CD4-positive, CD25-positive, alpha-beta regulatory T cell (primary cell): ENCODE data around the gene TOMM40L. TPM values are rescaled to one million over a fixed set of nuclear protein-coding genes. Genes with fewer than 3 reads are reported as not detected.
A peak's percentile ranks its signal among the peaks of the same experiment; 100 is the strongest.

Experiments
- ATAC-seq, 2 donors: fragments of 150-1000 bp; cut with Tn5 transposase; one replicate each; pipeline ENCODE4 v1.10.0; 2021; ENCODE audit warnings: low read depth in 2 of 2, moderate number of reproducible peaks in 2 of 2, moderate library complexity in 1 of 2
- DNase-seq, 3 donors: peaks; one replicate each; pipeline versions ENCODE4 v3.0.0 to v3.0.0-alpha.2; 2012 to 2022; ENCODE audit warnings: mixed read lengths in 1 of 3
- H3K27ac ChIP-seq: one replicate; pipeline ENCODE4 v1.7.0; 2013; ENCODE audit warnings: mild to moderate bottlenecking, low read length; ENCODE audit not compliant: insufficient read depth, poor library complexity, severe bottlenecking
- H3K27me3 ChIP-seq: one replicate; pipeline ENCODE4 v1.7.0; 2013; ENCODE audit warnings: low read length; ENCODE audit not compliant: control insufficient read depth, insufficient read depth
- H3K36me3 ChIP-seq: one replicate; pipeline ENCODE4 v1.7.0; 2013; ENCODE audit warnings: mild to moderate bottlenecking, low read length, moderate library complexity; ENCODE audit not compliant: control insufficient read depth, insufficient read depth
- H3K4me1 ChIP-seq: 2 replicates; pipeline ENCODE4 v1.7.0; 2013; ENCODE audit warnings: mild to moderate bottlenecking, low read length; ENCODE audit not compliant: insufficient read depth, control insufficient read depth, poor library complexity, severe bottlenecking
- H3K4me3 ChIP-seq: one replicate; pipeline ENCODE4 v1.7.0; 2013; ENCODE audit warnings: low read depth, mild to moderate bottlenecking, low read length, moderate library complexity
- H3K9me3 ChIP-seq, 2 experiments: 1 replicate in 1 of 2; 2 replicates in 1 of 2; pipeline ENCODE4 v1.7.0; 2013; ENCODE audit warnings: low read length in 2 of 2, mild to moderate bottlenecking in 1 of 2, moderate library complexity in 1 of 2; ENCODE audit not compliant: control insufficient read depth in 2 of 2
- H3K27ac Mint-ChIP-seq, 3 donors: one replicate each; pipeline ENCODE4 v1.8.0; 2020 to 2022; ENCODE audit warnings: mild to moderate bottlenecking in 3 of 3, mixed read lengths in 3 of 3, moderate library complexity in 2 of 3
- H3K27me3 Mint-ChIP-seq: one replicate; pipeline ENCODE4 v1.8.0; 2022; ENCODE audit warnings: mild to moderate bottlenecking, mixed read lengths
- H3K36me3 Mint-ChIP-seq: one replicate; pipeline ENCODE4 v1.8.0; 2020; ENCODE audit warnings: mixed read lengths
- H3K4me1 Mint-ChIP-seq, 4 donors: one replicate each; pipeline ENCODE4 v1.8.0; 2020 to 2022; ENCODE audit warnings: mixed read lengths in 4 of 4, mild to moderate bottlenecking in 1 of 4
- H3K4me3 Mint-ChIP-seq, 4 donors: one replicate each; pipeline ENCODE4 v1.8.0; 2020 to 2022; ENCODE audit warnings: mild to moderate bottlenecking in 4 of 4, mixed read lengths in 4 of 4, moderate library complexity in 3 of 4
- H3K9me3 Mint-ChIP-seq, 7 donors: one replicate each; pipeline ENCODE4 v1.8.0; 2020 to 2022; ENCODE audit warnings: mixed read lengths in 7 of 7, mild to moderate bottlenecking in 3 of 7, moderate library complexity in 2 of 7
- polyA plus RNA-seq, 4 donors: library from polyadenylated mRNA; unstranded; fragments of 300-500 nt; fragmentation: Illumina TruSeq; gene quantifications; one replicate each; pipeline ENCODE4 v1.2.3, GENCODE V29; 2021
- total RNA-seq: library from RNA; stranded (reverse); gene quantifications from one replicate; pipeline ENCODE4 v1.2.3, GENCODE V29; 2022

The TOMM40L gene
- total and polyA plus RNA-seq, 5 donors from 2014 or later = 5.3 to 8.6 (median 6.4) TPM

- Mint-ChIP-seq H3K27ac (peak overlapping the region; percentile 93 to 100 (median 96)), H3K4me3 (peak overlapping the region in 3 of 4 donors; percentile 82 to 100 (median 100)), H3K27me3 (no peaks in the 10 kb centered on the region), H3K36me3 (peaks cover 13% of the 10 kb centered on the region), H3K4me1 (peaks cover 12 to 72% (median 29%) of the 10 kb centered on the region in 4 donors), H3K9me3 (peaks cover 0 to 1% (median 0%) of the 10 kb centered on the region in 7 donors)
- Histone ChIP-seq H3K27ac (peak overlapping the region; percentile 77), H3K27me3 (no peaks in the 10 kb centered on the region), H3K4me3 (peak overlapping the region; percentile 43), H3K36me3 (peaks cover 16% of the 10 kb centered on the region), H3K9me3 (no peaks in the 10 kb centered on the region), H3K4me1 (peaks cover 31% of the 10 kb centered on the region)
- ATAC-seq (no peak), DNase-seq (no peak)
Measured at GRCh38 chr1:161225178-161225533, 704 bp upstream of the TOMM40L start.

GRCh38 chr1:161226320-161226711 is 456 bp downstream of the TOMM40L start:
- peaks cover 12 to 64% (median 28%) of the 10 kb centered on the region in 4 donors for H3K4me1 Mint-ChIP-seq
- no peaks in the 10 kb centered on the region for H3K27me3 Mint-ChIP-seq
- DNase-seq = no peak

GRCh38 chr1:161226759-161227158 is 899 bp downstream of the TOMM40L start:
- Histone ChIP-seq H3K9me3 (no peaks in the 10 kb centered on the region), H3K36me3 (peaks cover 19% of the 10 kb centered on the region), H3K27ac (no peak overlapping the region), H3K27me3 (no peaks in the 10 kb centered on the region), H3K4me3 (peak overlapping the region; percentile 80), H3K4me1 (peaks cover 28% of the 10 kb centered on the region)
- Mint-ChIP-seq H3K36me3 (peaks cover 16% of the 10 kb centered on the region), H3K27me3 (no peaks in the 10 kb centered on the region), H3K4me1 (peaks cover 12 to 62% (median 28%) of the 10 kb centered on the region in 4 donors), H3K9me3 (peaks cover 0 to 1% (median 0%) of the 10 kb centered on the region in 7 donors), H3K27ac (peak overlapping the region in 2 of 3 donors; percentile 93 to 100), H3K4me3 (peak overlapping the region; percentile 68 to 100 (median 80))
- DNase-seq = no peak
- ATAC-seq = no peak

More at GRCh38 chr1:161226320-161226711, 456 bp downstream of the TOMM40L start:
- Histone ChIP-seq H3K9me3 (no peaks in the 10 kb centered on the region), H3K4me1 (peaks cover 28% of the 10 kb centered on the region), H3K4me3 (peak overlapping the region; percentile 80), H3K27me3 (no peaks in the 10 kb centered on the region), H3K36me3 (peaks cover 19% of the 10 kb centered on the region), H3K27ac (peak overlapping the region; percentile 58)
- Mint-ChIP-seq H3K27ac (peak overlapping the region; percentile 93 to 100 (median 96)), H3K36me3 (peaks cover 16% of the 10 kb centered on the region), H3K9me3 (peaks cover 0 to 1% (median 0%) of the 10 kb centered on the region in 7 donors), H3K4me3 (peak overlapping the region; percentile 82 to 100 (median 100))
- no peak for ATAC-seq

GRCh38 chr1:161227196-161227871 is 1.5 kb downstream of the TOMM40L start:
- Mint-ChIP-seq H3K4me1 (peaks cover 12 to 57% (median 24%) of the 10 kb centered on the region in 4 donors), H3K36me3 (peaks cover 16% of the 10 kb centered on the region), H3K27me3 (no peaks in the 10 kb centered on the region), H3K9me3 (peaks cover 0 to 1% (median 0%) of the 10 kb centered on the region in 7 donors), H3K4me3 (peak overlapping the region; percentile 68 to 84 (median 80)), H3K27ac (peak overlapping the region; percentile 22 to 100 (median 93))
- Histone ChIP-seq H3K27me3 (no peaks in the 10 kb centered on the region), H3K9me3 (no peaks in the 10 kb centered on the region), H3K4me3 (peak overlapping the region; percentile 80), H3K4me1 (peaks cover 28% of the 10 kb centered on the region), H3K27ac (no peak overlapping the region), H3K36me3 (peaks cover 19% of the 10 kb centered on the region)
- ATAC-seq (peak; percentile 35 to 41), DNase-seq (peak; percentile 74 to 90 (median 85))

- no peak overlapping the region for H3K4me3 ChIP-seq
- no peak overlapping the region for H3K27ac ChIP-seq
- no peaks in the 10 kb centered on the region for H3K9me3 ChIP-seq
- Mint-ChIP-seq H3K4me1 (peaks cover 12 to 50% (median 24%) of the 10 kb centered on the region in 4 donors), H3K27ac (peak overlapping the region; percentile 22 to 100 (median 93)), H3K4me3 (peak overlapping the region in 3 of 4 donors; percentile 22 to 80 (median 68)), H3K27me3 (no peaks in the 10 kb centered on the region), H3K9me3 (peaks cover 0 to 1% (median 0%) of the 10 kb centered on the region in 7 donors), H3K36me3 (peaks cover 16% of the 10 kb centered on the region)
- ATAC-seq = no peak
- peaks cover 19% of the 10 kb centered on the region for H3K36me3 ChIP-seq
- H3K27me3 ChIP-seq = no peaks in the 10 kb centered on the region
- no peak for DNase-seq
- H3K4me1 ChIP-seq = peaks cover 28% of the 10 kb centered on the region
Measured at GRCh38 chr1:161228032-161228431, 2.2 kb downstream of the TOMM40L start.

- Histone ChIP-seq H3K27me3 (no peaks in the 10 kb centered on the region), H3K9me3 (no peaks in the 10 kb centered on the region), H3K4me3 (no peak overlapping the region), H3K27ac (no peak overlapping the region), H3K4me1 (peaks cover 28% of the 10 kb centered on the region), H3K36me3 (peaks cover 19% of the 10 kb centered on the region)
- no peak overlapping the region for H3K4me3 Mint-ChIP-seq
- H3K27ac Mint-ChIP-seq = no peak overlapping the region
- ATAC-seq = no peak
- H3K9me3 Mint-ChIP-seq = peaks cover 0 to 1% (median 0%) of the 10 kb centered on the region in 7 donors
- peak in 1 of 3 donors; percentile 31 for DNase-seq
- H3K36me3 Mint-ChIP-seq = peaks cover 16% of the 10 kb centered on the region
- H3K27me3 Mint-ChIP-seq = no peaks in the 10 kb centered on the region
- H3K4me1 Mint-ChIP-seq = peaks cover 12 to 40% (median 24%) of the 10 kb centered on the region in 4 donors
Measured at GRCh38 chr1:161229896-161230295, 4.0 kb downstream of the TOMM40L start.

- Mint-ChIP-seq H3K9me3 (peaks cover 0 to 1% (median 0%) of the 10 kb centered on the region in 7 donors), H3K27ac (no peak overlapping the region), H3K36me3 (peaks cover 16% of the 10 kb centered on the region)
Measured at GRCh38 chr1:161230762-161231161, 4.9 kb downstream of the TOMM40L start.

More at GRCh38 chr1:161230762-161231161, 4.9 kb downstream of the TOMM40L start:
- H3K4me1 Mint-ChIP-seq = peaks cover 7 to 32% (median 19%) of the 10 kb centered on the region in 4 donors
- H3K4me3 ChIP-seq = no peak overlapping the region
- H3K27me3 Mint-ChIP-seq = no peaks in the 10 kb centered on the region
- H3K36me3 ChIP-seq = peaks cover 19% of the 10 kb centered on the region
- H3K27me3 ChIP-seq = no peaks in the 10 kb centered on the region
- no peaks in the 10 kb centered on the region for H3K9me3 ChIP-seq
- ATAC-seq = no peak
- no peak overlapping the region for H3K4me3 Mint-ChIP-seq
- H3K4me1 ChIP-seq = peaks cover 22% of the 10 kb centered on the region
- H3K27ac ChIP-seq = no peak overlapping the region
- DNase-seq = no peak
